ENCODE data around the gene SLC2A9.
"Not testable (repeated sequence)": the region's sequence is repeated elsewhere in the genome, so short reads cannot be mapped to it uniquely, and the experiment has no call there.

SLC2A9 gene

GRCh38 chr4:9994246-9994847, 26.9 kb downstream of the SLC2A9 start:
- DNase-seq = no peak

GRCh38 chr4:9989918-9990635, 31.2 kb downstream of the SLC2A9 start:
- no peak for DNase-seq

GRCh38 chr4:9988933-9989332, 32.4 kb downstream of the SLC2A9 start:
- no peak for DNase-seq

GRCh38 chr4:9988363-9988749, 32.9 kb downstream of the SLC2A9 start:
- no peak for DNase-seq

GRCh38 chr4:9987749-9988362, 33.4 kb downstream of the SLC2A9 start:
- DNase-seq = no peak

- DNase-seq = no peak
Measured at GRCh38 chr4:9984621-9985020, 36.7 kb downstream of the SLC2A9 start.

GRCh38 chr4:9983211-9983610, 38.1 kb downstream of the SLC2A9 start:
- no peak for DNase-seq

- DNase-seq = not testable (repeated sequence)
Measured at GRCh38 chr4:9981899-9982298, 39.4 kb downstream of the SLC2A9 start.

- no peak for DNase-seq
Measured at GRCh38 chr4:9980898-9981297, 40.4 kb downstream of the SLC2A9 start.

GRCh38 chr4:9979101-9979701, 42.1 kb downstream of the SLC2A9 start:
- no peak for DNase-seq

- no peak for DNase-seq
Measured at GRCh38 chr4:9977518-9978031, 43.7 kb downstream of the SLC2A9 start.

- DNase-seq = no peak
Measured at GRCh38 chr4:9976781-9977180, 44.5 kb downstream of the SLC2A9 start.

GRCh38 chr4:9976293-9976692, 45.0 kb downstream of the SLC2A9 start:
- no peak for DNase-seq

GRCh38 chr4:9971711-9972110, 49.6 kb downstream of the SLC2A9 start:
- no peak for DNase-seq

GRCh38 chr4:9970399-9971011, 50.8 kb downstream of the SLC2A9 start:
- no peak for DNase-seq

GRCh38 chr4:9969526-9970398, 51.5 kb downstream of the SLC2A9 start:
- no peak for DNase-seq

- no peak for DNase-seq
Measured at GRCh38 chr4:9968472-9968871, 52.8 kb downstream of the SLC2A9 start.

GRCh38 chr4:9964879-9965278, 56.4 kb downstream of the SLC2A9 start:
- no peak for DNase-seq

GRCh38 chr4:9963328-9963727, 58.0 kb downstream of the SLC2A9 start:
- DNase-seq = no peak

- DNase-seq = no peak
Measured at GRCh38 chr4:9962611-9963314, 58.5 kb downstream of the SLC2A9 start.

- DNase-seq = no peak
Measured at GRCh38 chr4:9954468-9954867, 66.8 kb downstream of the SLC2A9 start.

- no peak for DNase-seq
Measured at GRCh38 chr4:9953089-9953488, 68.2 kb downstream of the SLC2A9 start.

Data from activated naive CD4-positive, alpha-beta T cell treated with anti-CD3 and anti-CD28 coated beads, Interleukin-2, amount 50 U/mL, for 16 hours (primary cell).